Right cardiac atrium (tissue), 5 donors: ENCODE results near the gene FAM72B. TPM values are rescaled to one million over a fixed set of nuclear protein-coding genes. Genes with fewer than 3 reads are reported as not detected.
A peak's percentile ranks its signal among the peaks of the same experiment; 100 is the strongest.
"Not testable (repeated sequence)": the region's sequence is repeated elsewhere in the genome, so short reads cannot be mapped to it uniquely, and the experiment has no call there.

Experiments used
- ATAC-seq, 2 donors: fragments of 200-7000 bp; cut with Tn5 transposase; one replicate each; pipeline versions ENCODE4 v1.8.0 to v1.9.1; 2020; ENCODE audit warnings: moderate library complexity in 2 of 2, mild to moderate bottlenecking in 1 of 2
- DNase-seq, 3 donors: peaks; one replicate each; pipeline ENCODE4 v3.0.0-alpha.2; 2020
- H3K27ac ChIP-seq: one replicate; pipeline ENCODE4 v1.5.1; 2013; ENCODE audit warnings: mild to moderate bottlenecking, low read length, control low read depth, moderate library complexity
- H3K27me3 ChIP-seq: one replicate; pipeline ENCODE4 v1.6.1; 2013; ENCODE audit not compliant: control insufficient read depth, insufficient read depth
- H3K4me1 ChIP-seq: one replicate; pipeline ENCODE4 v1.6.1; 2013; ENCODE audit warnings: low read length; ENCODE audit not compliant: control insufficient read depth, insufficient read depth
- H3K4me3 ChIP-seq: one replicate; pipeline ENCODE4 v1.5.1; 2013; ENCODE audit warnings: low read length, control low read depth
- H3K9me3 ChIP-seq: one replicate; pipeline ENCODE4 v1.6.1; 2013; ENCODE audit warnings: low read length; ENCODE audit not compliant: control insufficient read depth
- WGBS: extraction: QIAGEN DNeasy Blood & Tissue Kit; methylation state at CpG from one replicate; pipeline ENCODE4 v1.1.7; 2013; 5-methylcytosine and 5-hydroxymethylcytosine counted together
- intact Hi-C, 4 donors: fragments of 100-400 bp; cut with DNase I; formaldehyde crosslinking; loops; one replicate each; pipeline versions ENCODE4 v1.11.0 to v1.14.0; 2022 to 2023
- polyA plus RNA-seq: library from polyadenylated mRNA; stranded (reverse); fragments of 200-250 nt; gene quantifications from one replicate; pipeline ENCODE4 v1.2.3, GENCODE V29; 2013
- total RNA-seq, 4 donors: library from RNA; stranded (reverse); fragmentation: NEBNext Ultra II Directional; extraction: Animal tissue kit (Norgen Biotek cat#: 25700); gene quantifications; one replicate each; pipeline ENCODE4 v1.2.1, GENCODE V29; 2021
- donor health status: healthy with polysubstance abuse.
- donor health status: DM: no; HTN: yes; CAD: no.
- donor health status: DM: no; HTN: no; CAD: no.
- donor health status: DM: no; HTN: yes; CAD: no; lungs with severe emphysema.
- donor health status: DM: yes; HTN: yes; CAD: no.

Gene FAM72B
- total and polyA plus RNA-seq, 5 donors: 0.16 to 1.4 (median 1.0) TPM

GRCh38 chr1:121148489-121149190, 35.5 kb downstream of the FAM72B start:
- H3K27me3 ChIP-seq, H3K4me3 ChIP-seq, H3K27ac ChIP-seq, H3K4me1 ChIP-seq, DNase-seq, intact Hi-C loops, H3K9me3 ChIP-seq: not testable (repeated sequence)
- ATAC-seq: peak; percentile 70 to 77
- 0% methylated on average over 2 of the region's 9 CpGs for WGBS

DNA sequence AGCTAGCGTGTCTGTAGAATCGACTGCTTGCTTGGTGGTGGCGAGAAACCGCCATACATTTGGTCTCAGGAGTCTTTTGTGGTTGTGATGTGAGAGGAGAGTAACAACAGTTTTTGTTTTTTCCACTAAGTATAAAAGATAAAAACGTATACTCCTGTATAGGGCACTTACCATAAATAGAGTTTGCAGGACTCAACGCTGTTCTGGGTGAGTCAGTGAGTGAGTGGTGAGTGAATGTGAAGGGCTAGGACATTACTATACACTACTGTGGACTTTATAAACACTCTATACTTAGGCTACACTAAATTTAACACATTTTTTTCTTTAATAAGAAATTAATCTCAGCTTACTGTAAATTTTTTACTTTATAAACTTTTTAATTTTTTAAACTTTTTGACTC, 43.7 kb downstream of the FAM72B start:
- intact Hi-C loops, DNase-seq, H3K27ac ChIP-seq, H3K9me3 ChIP-seq, H3K27me3 ChIP-seq, H3K4me1 ChIP-seq, H3K4me3 ChIP-seq, ATAC-seq: not testable (repeated sequence)
- no CpG with 5 or more reads among the region's 6 CpGs for WGBS

DNA sequence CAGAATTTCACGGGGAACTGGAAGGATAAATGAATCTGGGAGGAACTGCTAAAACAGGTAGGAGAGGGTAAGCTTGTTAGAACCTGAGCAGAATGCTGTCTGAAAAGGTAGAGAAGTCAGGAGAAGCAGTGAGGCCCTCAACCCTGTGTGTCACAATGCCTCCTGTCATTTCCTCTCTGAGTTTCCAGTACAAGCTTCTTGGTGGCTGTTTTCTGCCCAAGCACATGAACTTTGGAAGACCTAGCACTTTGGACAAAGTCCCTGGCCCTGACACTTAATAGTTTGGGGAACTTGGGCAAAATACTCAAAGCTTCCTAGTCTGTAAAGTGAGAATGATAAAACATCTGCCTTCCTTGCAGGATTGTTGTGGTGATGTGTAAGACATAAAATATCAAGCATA, 52.6 kb downstream of the FAM72B start:
- ATAC-seq: peak in 1 of 2 donors; percentile 36
- H3K27ac ChIP-seq, H3K9me3 ChIP-seq, H3K27me3 ChIP-seq, intact Hi-C loops, DNase-seq, H3K4me1 ChIP-seq, H3K4me3 ChIP-seq: not testable (repeated sequence)
- WGBS: no CpG with 5 or more reads among the region's 1 CpG

GRCh38 chr1:121118480-121118824, 65.7 kb downstream of the FAM72B start:
- H3K4me1 ChIP-seq, H3K27ac ChIP-seq, H3K9me3 ChIP-seq, intact Hi-C loops, DNase-seq, H3K27me3 ChIP-seq: not testable (repeated sequence)
- peak; percentile 59 to 71 for ATAC-seq
- H3K4me3 ChIP-seq: peak overlapping the region; percentile 32
- WGBS: 2% methylated on average over 14 of the region's 20 CpGs

Other genes with a start within 250 kb of the FAM72B start
- gene SRGAP2C, start 635 bp upstream of the FAM72B start, total RNA-seq: 10 to 100 TPM; 19.2 to 28.8 (median 23.9) TPM
- gene SRGAP2C, start 635 bp upstream of the FAM72B start, polyA plus RNA-seq: 6.2 TPM